GM10266 (cell line): ENCODE results near the gene CD151.

Experiments
- DNase-seq: peaks from one replicate; pipeline ENCODE4 v3.0.0; 2012; ENCODE audit errors: extremely low spot score
- CTCF ChIP-seq: IDR thresholded peaks from 2 replicates; pipeline ENCODE4 v1.5.1; 2012; ENCODE audit warnings: mild to moderate bottlenecking, low read depth; ENCODE audit not compliant: control insufficient read depth, insufficient read depth; ENCODE audit errors: missing control alignments

Gene CD151

DNA sequence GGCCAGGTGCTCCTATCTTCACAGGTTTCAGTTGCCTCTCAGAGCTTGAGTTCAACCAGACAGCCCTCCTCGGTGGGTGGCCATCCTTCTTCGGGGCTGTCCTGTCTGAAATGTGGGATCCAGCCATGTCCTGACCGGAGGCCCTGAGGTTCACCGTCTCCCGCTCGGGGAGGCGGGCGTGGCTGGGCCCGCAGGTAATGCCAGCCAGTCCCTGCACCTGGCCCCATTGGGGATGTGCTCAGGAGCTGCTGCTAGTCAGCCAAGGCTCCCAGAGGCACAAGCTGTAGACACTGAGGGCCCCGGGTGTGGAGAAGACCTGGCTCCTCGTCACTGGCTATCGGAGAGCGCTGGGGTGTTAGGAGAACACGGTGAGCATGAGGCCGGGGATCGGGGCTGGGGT is 42.5 kb downstream of the CD151 start:
- DNase-seq: no peak
- TF ChIP-seq CTCF: no peak

DNA sequence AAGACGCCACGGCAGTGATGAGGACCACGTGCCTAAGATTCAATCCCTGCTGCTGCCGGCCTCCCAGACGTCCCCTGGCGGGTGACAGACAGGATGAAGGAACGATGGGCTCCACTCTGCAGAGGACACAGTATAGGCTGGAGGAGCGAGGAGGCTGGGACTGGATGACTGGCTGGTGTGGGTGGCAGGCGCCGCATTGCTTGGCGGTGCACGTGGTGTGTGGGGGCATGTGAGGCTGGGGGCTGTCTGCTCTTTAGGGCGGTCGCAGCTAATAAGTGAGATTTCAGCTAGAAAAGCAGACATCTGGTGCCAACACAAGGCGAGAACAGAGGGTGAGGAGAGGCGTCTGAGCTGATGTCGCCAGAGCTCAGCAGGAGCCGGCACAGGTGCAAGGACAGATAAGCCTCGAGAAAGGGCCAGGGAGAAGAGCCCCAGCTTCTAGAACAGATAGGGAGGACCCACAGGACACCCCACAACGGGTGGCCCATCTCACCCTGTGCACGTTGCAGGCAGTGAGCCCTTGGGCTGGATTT is 43.1 kb downstream of the CD151 start:
- TF ChIP-seq CTCF: no peak
- DNase-seq: no peak

DNA sequence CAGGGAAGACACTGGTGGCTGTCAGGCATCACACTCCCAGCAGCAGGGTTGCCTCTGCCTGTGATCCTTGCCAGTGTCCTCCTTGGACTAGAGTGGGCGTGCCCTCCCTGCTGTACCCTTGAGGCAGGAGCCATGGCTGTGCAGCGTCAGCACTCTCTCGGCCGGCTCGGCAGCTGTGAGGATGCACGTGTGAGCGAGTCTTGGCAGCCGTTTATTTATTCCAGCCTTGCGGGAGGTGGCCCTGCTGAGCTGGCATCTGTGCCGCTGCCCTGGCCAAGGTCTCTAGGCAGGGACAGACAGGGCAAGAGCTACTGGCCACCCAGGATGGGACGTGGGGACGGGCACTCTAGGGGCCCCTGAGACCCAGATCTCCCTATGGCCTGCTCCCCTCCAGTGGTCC is 43.8 kb downstream of the CD151 start:
- DNase-seq: no peak
- TF ChIP-seq CTCF: no peak

DNA sequence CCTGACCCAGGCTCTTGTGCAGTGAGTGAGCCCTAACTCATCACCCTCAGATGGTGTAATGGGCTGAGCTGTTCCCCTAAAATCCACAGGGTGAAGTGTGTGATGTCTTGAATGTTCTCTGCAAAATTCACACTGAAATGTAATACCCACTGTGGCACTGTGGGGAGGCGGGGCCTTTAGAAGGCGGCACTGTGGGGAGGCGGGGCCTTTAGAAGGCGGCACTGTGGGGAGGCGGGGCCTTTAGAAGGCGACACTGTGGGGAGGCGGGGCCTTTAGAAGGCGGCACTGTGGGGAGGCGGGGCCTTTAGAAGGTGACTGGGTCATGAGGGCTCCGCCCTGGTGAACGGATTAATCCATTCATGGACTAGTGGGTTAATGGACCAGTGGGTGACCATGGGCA is 44.8 kb downstream of the CD151 start:
- no peak for DNase-seq
- TF ChIP-seq CTCF: no peak

- no peak for TF ChIP-seq CTCF
- DNase-seq: no peak
Observed at GRCh38 chr11:880447-880846, 47.7 kb downstream of the CD151 start.

DNA sequence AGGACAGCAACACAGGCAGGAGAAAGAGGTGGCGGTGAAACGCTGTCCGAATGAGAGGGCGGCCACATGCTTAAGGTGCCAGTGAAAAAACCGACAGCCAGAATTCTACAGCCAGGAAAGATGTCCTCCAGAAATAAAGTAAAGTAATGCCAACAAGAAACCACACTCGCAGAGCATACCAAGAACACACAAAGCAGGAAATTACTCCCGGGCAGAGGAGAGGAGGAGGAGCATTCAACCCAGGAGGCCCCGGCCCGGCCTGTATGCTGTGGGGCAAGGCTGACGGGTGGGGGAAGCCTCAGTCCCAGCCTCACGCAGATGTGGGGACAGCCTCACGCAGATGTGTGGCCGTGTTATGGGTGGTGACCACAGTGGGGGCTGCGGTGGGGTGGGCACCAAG is 49.8 kb downstream of the CD151 start:
- no peak for TF ChIP-seq CTCF
- DNase-seq: no peak

GRCh38 chr11:883527-883926 is 50.8 kb downstream of the CD151 start:
- TF ChIP-seq CTCF: no peak
- no peak for DNase-seq
